Right renal cortex interstitium (tissue), 3 donors: Measurements from ENCODE around the gene CATSPERB. TPM values are rescaled to one million over a fixed set of nuclear protein-coding genes. Genes with fewer than 3 reads are reported as not detected.

ENCODE experiments used
- DNase-seq, 3 donors: peaks; one replicate each; pipeline ENCODE4 v3.0.0-alpha.2; 2013; ENCODE audit warnings: low read depth in 3 of 3, low spot score in 2 of 3
- polyA plus RNA-seq, 3 donors: library from polyadenylated mRNA; unstranded; fragments of 120-200 nt; gene quantifications; one replicate each; pipeline ENCODE4 v1.2.1, GENCODE V29; 2013; ENCODE audit not compliant: insufficient read length in 3 of 3

The CATSPERB gene, protein sequence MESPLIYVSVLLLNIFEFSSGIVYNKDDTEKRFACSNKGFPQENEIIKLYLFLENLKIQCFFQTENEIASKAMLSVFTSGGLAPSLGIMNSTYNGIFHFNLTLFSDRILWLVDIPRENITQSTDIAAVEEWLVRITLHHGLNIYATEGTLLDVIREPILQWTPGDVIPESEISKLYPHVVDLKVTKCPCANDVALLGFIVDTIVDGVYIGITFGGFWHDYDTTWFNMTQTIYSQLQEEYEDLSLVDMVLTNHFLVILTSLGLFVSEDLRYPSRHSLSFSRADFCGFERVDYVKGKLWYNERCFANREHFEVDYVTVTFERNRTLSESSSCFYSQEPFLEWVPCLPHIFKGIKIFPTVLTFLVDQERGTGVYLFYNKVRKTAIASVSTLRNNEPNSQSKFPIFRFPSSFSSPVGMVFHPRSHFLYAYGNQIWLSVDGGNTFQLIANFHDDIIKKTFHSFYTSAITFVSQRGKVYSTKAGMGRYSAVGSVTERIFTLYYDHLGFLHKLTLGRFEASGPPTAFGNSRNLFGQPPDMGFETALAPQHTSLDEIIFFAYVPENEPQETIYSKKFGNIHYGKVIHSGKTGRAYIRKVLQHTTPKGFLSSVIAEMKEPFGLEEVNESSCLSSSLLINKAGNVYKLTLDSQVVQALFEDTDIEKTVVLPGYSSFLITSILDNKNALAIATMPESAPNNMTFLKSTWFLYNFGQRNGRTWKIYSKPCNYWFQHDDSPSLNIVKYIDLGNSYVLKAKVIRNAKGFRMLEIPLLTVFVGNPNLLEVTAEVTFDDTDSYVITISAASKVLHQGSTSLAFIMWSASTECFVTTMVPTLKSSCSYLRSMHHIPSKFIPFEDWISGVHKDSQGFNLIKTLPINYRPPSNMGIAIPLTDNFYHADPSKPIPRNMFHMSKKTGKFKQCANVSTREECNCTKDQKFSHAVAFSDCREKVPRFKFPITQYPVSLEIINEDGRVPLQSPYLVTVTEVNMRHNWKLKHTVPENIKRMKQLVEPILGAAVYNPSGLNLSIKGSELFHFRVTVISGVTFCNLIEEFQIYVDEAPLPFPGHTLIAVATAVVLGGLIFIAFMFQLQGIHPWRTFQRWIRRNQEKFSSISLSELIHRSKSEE
- polyA plus RNA-seq, result under 1 TPM; 0.32 to 0.58 (median 0.34) TPM

DNA sequence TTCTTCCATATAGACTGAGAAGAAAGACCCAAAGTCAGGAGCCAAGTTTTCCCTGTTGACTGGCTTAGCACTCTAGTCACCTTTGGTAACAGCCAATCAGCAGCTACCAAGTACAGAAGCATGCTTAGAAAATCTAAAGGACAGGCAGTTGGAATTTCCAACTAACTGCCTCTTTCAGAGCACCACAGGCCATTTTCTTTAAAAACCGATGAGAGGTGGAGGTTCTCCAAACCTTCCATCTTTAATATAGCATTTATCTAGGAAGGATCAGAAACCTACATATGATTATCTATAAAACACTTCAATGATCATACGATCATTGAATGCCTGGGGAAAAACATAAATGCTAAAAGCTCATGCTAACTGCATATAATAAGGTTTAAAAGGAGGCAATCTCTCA is at the start of gene CATSPERB:
Gene CATSPERB, minus strand, starts transcription at position 101 of the 400 bp plus-strand sequence. CDS start 2,607 bp downstream, outside the sequence.
- DNase-seq, result no peak

DNA sequence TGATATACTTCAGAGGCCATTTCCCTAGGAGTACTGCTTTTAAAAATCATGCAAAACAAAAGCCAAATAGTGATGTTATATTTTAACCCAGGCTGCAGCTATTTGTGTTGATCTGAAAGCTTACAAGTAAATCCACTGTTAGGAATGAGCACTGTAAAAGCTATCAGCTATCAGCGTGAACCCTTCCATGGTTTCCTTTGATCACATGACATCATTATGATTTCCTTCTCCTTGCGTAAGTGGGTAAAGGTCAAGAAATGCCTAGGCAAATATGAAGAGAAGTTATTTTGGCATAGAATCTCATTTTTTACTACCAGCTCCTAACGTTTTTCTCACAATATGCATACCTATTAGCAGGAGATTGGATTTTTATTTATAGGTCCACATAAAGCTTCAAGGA is 48.6 kb upstream of the CATSPERB start:
- DNase-seq, result no peak

DNA sequence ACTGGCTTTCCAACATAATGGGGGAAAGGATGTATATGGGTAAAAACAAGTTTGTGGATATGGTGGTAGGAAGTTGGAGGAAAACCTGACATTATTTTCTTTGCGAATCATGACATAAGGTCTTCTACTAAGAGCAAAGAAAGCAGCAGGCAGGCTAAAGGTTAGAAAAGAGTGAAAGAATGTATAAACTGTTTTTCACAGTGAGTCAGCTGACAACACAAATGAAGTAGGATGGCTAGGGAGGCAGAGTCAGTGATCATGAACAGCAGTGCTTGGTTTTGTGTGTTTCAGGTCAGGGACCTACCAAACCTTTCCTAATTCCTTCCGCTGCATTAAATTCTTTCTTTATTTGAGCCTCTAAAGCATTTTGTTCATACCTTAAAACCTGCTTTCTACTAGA is 46.3 kb upstream of the CATSPERB start:
- no peak for DNase-seq

DNA sequence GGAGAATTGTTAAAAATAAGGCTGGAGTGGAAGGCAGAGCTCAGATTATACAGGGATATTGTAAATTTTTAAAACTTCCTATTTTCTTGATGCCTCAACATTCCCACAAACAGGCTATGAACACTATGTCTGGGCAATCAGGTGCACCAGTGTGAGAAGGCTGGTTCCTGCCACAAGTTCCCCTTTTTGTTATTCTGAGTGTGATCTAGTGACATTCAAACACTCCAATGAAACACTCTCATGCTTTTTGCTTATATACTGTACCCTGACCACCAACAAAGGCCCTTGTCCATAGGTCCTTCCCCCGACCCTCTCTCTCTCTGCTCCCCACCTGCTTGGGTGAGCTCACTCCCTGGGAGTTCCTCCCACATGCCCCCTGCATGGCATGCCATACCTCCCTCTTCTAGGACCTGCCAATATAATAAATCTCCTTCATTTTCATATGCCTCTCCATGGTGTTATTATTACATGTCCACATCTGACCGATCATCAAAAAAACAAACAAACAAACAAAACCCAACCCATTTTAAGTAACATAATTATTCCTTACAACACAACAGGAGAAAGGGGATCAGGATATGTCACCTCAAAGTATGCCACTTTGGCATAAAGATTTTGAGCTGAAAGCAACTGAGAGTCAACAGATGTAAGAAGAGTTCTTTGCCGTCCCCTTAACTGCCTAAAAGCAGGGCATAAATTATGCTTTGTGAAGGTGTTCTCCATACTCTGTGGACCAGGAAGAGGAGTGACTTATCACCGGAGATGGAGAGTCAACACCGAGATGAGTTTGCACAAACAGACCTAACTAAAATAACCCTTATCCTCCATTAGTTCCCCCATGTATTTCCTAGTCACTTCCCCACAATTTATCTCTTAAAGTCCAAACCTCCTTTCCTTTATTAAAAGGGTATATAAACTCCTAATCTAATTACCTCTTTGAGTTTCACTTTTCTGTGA is 42.5 kb upstream of the CATSPERB start:
- no peak for DNase-seq

DNA sequence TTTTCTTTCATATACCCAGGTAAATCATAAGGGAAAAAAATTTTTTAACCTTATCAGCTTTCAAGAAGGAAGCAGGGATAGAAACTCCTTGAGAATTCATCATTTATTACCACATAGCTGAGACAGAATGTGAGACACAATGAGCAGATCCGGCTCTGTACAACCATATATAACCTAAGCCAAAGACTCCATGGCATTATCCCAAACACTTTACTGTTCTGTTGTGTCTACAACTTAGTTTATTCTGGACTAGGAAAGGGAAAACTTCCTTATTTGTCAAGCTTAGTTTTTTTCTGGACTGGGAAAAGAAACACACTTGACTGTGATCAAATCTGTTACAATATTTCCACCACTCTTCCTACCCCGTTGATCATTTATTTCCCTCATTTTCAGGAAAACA is 38.3 kb upstream of the CATSPERB start:
- DNase-seq, result no peak

DNA sequence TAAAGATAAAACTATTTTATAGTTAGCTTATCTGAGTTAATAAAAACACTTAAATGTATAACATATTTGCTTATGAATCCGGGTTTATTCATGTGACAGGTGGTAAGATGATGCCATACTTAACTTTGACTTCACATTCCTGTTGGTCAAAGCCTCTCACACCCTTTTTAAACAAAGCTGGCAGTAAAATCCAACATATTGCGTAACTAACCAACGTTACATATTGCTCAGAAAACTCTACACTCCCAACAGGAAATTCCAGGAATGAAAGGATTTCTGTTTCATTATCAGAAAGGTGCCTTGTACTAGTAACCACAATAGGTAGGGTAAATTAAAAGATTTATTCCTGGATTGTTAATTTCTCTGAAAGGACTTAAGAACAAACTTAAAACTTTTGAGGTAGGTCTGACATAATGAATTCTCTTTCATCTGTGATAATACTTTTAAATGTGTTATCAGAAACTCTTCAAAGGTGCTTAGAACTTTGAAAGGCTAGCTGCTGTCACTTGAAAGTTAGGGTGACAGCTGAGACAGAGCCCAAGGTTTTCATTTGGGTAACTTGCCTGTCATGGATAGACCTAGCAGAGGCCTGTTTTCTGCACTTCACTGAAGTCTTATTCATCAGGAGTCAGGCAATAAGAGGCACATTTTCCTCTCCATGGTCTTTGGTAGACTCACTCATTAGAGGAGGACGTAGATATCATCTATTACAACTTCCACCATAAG is 23.8 kb upstream of the CATSPERB start:
- DNase-seq, result no peak

DNA sequence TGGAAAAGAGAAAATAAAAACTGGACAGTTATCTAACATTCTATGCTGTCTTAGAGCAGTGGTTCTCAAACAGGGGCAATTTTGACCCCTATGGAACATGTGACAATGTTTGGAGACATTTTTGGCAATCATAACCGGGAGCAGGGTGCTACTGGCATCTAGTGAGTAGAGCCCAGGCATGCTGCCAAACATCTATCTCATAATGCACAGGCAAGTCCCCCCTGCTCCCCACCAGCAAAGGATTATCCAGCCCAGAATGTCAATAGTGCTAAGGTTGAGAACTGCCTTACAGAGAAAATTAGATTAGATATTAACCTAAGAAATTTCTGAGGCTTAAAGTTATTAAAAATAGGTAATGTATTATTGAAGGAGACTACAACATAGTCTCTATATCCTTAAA is 22.9 kb upstream of the CATSPERB start:
- no peak for DNase-seq

DNA sequence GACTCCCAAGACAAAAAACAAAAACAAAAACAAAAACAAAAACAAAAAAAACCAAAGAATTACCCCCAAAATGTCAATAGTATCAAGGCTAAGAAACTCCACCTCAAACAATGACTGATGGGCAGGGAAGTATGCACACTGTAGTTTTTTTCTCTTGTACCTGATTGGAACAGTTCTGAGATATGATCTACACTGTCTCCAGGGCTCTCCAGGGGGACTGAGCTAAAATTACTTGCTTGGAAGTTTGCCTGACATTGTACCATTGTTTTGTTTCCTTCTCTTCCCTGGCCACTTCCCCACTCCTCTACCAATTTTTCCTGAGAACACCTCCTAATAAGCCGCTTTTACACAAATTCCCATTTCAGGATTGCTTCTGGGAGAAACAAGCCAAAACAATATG is 22.3 kb upstream of the CATSPERB start:
- DNase-seq, result no peak

DNA sequence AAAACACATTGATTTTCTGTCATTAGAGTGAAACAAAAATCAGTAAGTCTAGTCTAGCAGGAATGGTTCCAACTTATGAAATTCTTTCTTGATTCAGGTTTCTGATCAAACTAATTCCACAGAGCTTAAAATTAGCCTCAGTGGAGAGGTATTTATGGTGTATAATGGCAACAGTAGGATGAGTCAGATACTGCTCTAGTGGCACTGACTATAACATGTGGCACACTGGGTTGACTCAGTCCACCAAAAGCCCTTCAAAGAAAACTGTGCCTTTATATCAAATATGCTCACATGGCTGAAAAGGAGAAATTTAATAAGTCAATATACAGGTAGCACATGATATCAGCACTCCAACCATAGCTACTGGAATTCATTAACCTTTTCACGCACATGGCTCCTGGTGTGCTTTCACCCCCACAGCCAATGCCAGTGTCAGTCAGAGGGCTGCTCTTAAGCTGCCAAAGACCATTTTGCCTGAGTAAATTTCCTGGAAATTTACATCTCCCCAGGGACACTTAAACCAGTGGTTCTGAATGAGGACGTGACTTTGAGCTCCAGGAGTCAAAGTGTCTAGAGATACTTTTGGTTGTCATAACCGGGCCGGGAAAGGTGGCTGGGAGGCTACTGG is 21.7 kb upstream of the CATSPERB start:
- DNase-seq, result no peak

DNA sequence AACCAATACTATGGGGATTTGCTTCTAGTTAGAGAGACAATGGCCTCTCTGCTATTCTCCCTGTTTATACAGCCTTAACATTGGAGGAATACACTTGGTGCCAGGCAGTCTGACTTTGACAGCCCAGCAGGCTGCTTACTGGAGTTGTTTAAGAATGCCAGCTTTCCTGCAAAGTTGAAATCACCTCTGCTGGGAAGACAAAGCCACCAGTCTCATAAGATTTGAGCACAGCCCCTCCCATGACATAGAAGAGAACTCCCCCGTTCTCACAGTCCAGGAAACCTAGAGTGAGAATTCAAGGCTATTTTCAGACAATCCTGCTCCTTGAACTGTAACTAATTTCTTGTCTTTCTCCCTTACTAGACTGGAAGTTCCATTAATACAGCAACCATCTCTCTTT is 21.1 kb upstream of the CATSPERB start:
- DNase-seq, result no peak

DNA sequence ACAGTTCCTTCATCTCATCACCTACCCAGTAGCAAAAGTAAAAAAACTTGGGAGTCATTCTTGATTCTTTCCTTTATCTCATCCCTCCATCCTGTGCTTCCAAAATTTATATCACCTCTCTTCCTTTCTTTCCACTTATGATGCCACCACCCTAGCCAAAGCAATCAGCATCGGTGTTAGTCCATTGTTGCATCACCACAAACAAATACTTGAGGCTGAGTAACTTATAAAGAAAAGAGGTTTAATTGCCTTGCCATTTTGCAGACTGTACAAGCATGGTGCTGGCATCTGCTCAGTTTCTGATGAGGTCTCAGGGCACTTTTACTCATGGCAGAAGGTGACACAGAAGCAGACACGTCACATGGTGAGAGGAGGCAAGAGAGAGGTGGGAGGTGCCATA is 19.8 kb upstream of the CATSPERB start:
- no peak for DNase-seq

DNA sequence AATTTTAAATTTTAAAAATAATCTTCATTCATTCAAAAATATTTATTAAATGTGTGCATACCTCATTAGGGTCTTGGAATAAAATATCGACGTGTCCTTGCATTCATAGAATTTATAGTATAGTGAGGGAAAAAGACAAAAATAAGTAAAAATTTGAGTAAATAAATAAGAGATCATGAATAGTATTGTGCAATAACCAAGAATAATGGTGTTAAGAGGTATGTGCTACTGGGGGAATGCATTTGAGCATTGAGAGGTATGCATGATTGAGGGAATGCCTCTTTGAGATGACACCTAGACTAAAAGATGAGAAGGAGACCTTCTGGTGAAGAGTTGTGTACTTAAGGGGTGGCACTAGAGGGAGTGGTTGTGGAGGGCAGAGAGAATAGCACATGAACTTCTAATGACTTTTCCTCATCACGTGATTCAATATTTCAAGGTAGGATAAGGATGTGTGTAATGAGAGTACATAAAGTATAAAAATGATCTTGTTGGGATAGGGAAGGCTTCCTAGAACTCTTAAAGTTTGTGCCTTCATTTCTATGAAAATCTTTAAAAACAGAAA is 18.8 kb upstream of the CATSPERB start:
- DNase-seq, result no peak

DNA sequence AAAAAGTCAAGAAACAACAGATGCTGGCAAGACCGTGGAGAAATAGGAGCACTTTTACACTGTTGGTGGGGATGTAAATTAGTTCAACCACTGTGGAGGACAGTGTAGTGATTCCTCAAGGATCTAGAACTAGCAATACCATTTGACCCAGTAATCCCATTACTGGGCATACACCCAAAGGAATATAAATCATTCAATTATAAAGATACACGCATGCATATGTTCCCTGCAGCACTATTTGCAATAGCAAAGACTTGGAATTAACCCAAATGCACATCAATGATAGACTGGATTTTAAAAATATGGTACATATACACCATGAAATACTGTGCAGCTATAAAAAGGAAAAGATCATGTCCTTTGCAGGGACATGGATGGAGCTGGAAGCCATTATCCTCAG is 18.0 kb upstream of the CATSPERB start:
- no peak for DNase-seq

DNA sequence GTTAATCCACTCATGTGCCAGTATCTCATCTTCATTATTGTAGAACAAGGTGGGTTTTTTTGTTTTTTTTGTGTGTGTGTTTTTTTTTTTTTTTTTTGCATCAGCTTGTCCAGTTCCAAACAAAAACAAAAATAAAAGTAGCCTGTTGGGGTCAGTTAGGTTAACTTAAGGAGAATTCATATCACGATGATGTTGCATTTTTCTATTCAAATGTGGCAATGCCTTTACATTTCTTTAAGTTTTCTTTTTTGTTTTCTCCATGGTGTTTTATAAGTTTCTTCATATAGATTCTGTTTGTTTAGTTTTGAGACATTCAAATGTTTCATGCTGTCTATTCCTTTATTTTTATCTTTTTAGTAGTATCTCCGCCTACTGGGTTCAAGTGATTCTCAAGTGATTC is 16.2 kb upstream of the CATSPERB start:
- DNase-seq, result no peak

DNA sequence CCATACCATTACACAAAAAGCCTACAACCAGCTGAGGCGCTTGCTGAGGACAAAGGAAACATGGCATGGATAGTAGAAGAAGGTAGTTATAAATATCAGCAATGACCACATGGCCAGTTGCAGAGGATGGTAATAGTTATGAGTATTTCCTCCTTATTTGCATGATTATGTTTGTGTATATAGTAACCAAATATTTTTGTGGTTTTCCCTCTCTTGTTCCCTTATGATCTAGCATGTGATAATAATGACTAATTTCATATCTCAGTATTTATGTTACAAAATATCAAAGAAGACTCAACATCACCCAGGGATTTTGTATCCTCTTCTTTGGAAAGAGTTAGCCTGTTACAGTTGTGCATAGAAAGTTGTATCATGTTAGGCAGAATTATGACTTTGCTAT is 13.5 kb upstream of the CATSPERB start:
- no peak for DNase-seq

DNA sequence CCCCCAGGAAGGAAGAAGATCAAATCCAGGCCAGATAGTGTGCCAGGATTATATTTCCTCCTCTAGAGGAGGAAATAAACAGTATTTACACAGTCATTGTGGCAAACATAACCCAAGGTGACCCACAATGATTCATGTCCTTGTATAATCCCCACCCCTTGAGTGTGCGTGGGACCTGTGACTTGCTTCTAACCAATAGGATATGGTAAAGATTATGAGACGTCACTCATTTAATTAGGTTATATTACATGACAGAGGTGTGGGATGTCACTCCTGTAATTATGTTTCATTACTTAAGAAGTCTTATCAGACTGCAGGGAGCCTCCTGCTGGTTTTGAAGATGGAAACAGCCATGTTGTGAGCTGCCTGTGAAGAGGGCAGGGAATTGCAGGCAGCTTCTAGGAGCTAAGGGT is 12.2 kb upstream of the CATSPERB start:
- DNase-seq, result no peak

DNA sequence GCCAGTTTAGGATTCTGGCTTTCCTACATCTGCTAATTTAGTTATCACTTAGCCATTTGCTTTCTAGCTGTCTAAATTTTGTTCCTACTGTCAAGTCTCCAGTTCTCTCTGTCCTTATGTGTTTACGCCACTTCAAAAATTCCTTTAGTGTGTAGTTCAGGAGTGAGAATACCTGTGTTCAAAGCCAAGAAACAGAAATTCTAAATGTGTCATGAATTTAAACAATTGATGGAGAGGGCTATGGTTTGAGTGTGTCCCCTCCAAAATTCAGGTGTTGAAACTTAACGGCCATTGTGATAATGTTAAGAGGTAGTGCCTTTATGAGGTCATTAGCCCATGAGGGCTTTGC is 11.4 kb upstream of the CATSPERB start:
- DNase-seq, result no peak

DNA sequence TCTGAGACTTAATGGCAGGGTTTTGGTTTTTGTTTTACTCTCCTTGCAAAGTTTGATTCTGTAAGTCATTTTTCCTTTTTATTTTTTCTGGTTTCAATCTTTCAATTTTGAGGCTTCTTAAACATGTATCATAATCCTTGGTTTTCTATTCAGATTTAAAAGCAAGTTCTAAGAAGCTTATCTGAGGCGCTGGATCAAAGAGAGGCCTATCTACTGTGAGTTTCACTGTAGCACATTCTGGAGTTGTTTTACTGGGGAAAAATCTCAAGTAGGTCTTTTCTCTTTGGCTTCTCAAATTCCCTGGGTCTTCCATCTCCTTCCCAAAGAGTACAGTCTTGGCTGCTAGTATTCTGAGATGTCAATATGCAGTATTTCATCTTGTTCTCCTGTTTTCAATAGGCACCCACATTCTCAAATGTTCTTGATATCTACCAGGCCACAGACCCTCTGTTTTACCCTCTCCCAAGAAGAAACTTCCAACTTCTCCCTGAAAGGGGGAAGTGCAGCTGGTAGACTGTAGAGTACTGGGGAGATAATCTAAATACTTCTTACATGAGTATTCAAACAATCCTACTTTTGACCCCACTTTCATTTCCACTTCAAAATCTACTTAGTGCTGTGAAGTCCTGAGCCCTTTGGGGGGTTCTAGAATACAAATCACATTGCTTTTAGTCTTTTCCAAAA is 10.9 kb upstream of the CATSPERB start:
- no peak for DNase-seq
